Loucy (cell line): ENCODE measurements around the gene IGF1R.

Source experiments
- H2AFZ ChIP-seq: fragments of 200-600 bp; sonication (generic); 2 replicates; pipeline ENCODE4 v1.6.0; 2016; ENCODE audit warnings: antibody characterized with exemption, mild to moderate bottlenecking, low read length, moderate library complexity
- H3F3A ChIP-seq: fragments of 200-600 bp; 2 replicates; pipeline ENCODE4 v1.6.0; 2016; ENCODE audit warnings: antibody characterized with exemption, low read depth, mild to moderate bottlenecking
- H3K27me3 ChIP-seq: fragments of 200-600 bp; sonication (generic); 2 replicates; pipeline ENCODE4 v1.6.1; 2014; ENCODE audit warnings: low read length, mild to moderate bottlenecking; ENCODE audit not compliant: insufficient read depth, poor library complexity, severe bottlenecking
- H3K36me3 ChIP-seq: fragments of 200-600 bp; sonication (generic); 2 replicates; pipeline ENCODE4 v1.6.1; 2016; ENCODE audit warnings: low read length; ENCODE audit not compliant: insufficient read depth
- H3K4me1 ChIP-seq: fragments of 200-600 bp; sonication (generic); 2 replicates; pipeline ENCODE4 v1.5.1; 2014; ENCODE audit warnings: low read length, mild to moderate bottlenecking; ENCODE audit not compliant: insufficient read depth, poor library complexity, severe bottlenecking
- H3K4me2 ChIP-seq: fragments of 200-600 bp; sonication (generic); 2 replicates; pipeline ENCODE4 v1.6.0; 2014; ENCODE audit warnings: antibody characterized with exemption, low read length, low read depth, mild to moderate bottlenecking; ENCODE audit not compliant: poor library complexity, severe bottlenecking
- H3K4me3 ChIP-seq: fragments of 200-600 bp; sonication (generic); 2 replicates; pipeline ENCODE4 v1.5.1; 2014; ENCODE audit warnings: low read length, mild to moderate bottlenecking, mixed read lengths; ENCODE audit not compliant: poor library complexity, severe bottlenecking
- H3K79me2 ChIP-seq: fragments of 200-600 bp; sonication (generic); 2 replicates; pipeline ENCODE4 v1.6.1; 2014; ENCODE audit warnings: low read length; ENCODE audit not compliant: insufficient read depth
- H3K9ac ChIP-seq: fragments of 200-600 bp; sonication (generic); 2 replicates; pipeline ENCODE4 v1.6.0; 2014; ENCODE audit warnings: mild to moderate bottlenecking, low read depth, low read length, moderate library complexity; ENCODE audit not compliant: poor library complexity, severe bottlenecking
- H3K9me2 ChIP-seq: fragments of 200-600 bp; sonication (generic); replicated peaks from 2 replicates; pipeline ENCODE4 v1.6.1; 2016; ENCODE audit warnings: low read depth, low read length, mixed read lengths
- H3K9me3 ChIP-seq: fragments of 200-600 bp; sonication (generic); 2 replicates; pipeline ENCODE4 v1.6.1; 2014; ENCODE audit warnings: mild to moderate bottlenecking, antibody characterized with exemption, low read length, low read depth; ENCODE audit not compliant: insufficient read depth
- H4K20me1 ChIP-seq: fragments of 200-600 bp; sonication (generic); 2 replicates; pipeline ENCODE4 v1.6.0; 2014; ENCODE audit warnings: antibody characterized with exemption, low read length, mild to moderate bottlenecking; ENCODE audit not compliant: insufficient read depth, poor library complexity, severe bottlenecking
- EZH2phosphoT487 ChIP-seq: fragments of 200-600 bp; IDR thresholded peaks from 2 replicates; pipeline ENCODE4 v1.6.1; 2018; ENCODE audit warnings: antibody characterized with exemption, mild to moderate bottlenecking, moderate library complexity, borderline replicate concordance
- TF ChIP-seq, protein P1 (sequence below): fragments of 200-600 bp; sonication (generic); conservative IDR thresholded peaks from 2 replicates; pipeline ENCODE4 v1.5.1; 2014; ENCODE audit warnings: mild to moderate bottlenecking, antibody characterized with exemption, low read length

IGF1R gene

DNA sequence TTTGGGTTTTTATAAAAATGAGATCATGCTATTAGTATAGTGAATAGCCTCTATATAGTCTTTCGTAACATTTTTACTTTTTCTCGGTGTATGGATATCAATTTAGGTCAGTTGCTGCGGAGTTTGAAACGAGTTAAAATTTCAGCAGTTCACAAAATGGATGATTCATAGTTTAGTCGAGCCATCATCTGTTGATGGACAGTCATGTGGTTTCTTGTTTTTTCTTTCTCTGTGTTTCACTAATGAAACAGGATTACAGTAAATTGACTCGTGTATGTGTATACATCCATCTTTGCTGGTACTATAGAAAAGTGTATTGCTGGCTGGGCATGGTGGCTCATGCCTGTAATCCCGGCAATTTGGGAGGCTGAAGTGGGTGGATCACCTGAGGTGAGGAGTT is 106.8 kb downstream of the IGF1R start:
- no peak overlapping the region for H2AFZ ChIP-seq
- no peaks in the 10 kb centered on the region for H3K9me2 ChIP-seq
- no peaks in the 10 kb centered on the region for H3F3A ChIP-seq
- TF ChIP-seq EZH2phosphoT487, result no peak
- TF ChIP-seq, protein P1, sequence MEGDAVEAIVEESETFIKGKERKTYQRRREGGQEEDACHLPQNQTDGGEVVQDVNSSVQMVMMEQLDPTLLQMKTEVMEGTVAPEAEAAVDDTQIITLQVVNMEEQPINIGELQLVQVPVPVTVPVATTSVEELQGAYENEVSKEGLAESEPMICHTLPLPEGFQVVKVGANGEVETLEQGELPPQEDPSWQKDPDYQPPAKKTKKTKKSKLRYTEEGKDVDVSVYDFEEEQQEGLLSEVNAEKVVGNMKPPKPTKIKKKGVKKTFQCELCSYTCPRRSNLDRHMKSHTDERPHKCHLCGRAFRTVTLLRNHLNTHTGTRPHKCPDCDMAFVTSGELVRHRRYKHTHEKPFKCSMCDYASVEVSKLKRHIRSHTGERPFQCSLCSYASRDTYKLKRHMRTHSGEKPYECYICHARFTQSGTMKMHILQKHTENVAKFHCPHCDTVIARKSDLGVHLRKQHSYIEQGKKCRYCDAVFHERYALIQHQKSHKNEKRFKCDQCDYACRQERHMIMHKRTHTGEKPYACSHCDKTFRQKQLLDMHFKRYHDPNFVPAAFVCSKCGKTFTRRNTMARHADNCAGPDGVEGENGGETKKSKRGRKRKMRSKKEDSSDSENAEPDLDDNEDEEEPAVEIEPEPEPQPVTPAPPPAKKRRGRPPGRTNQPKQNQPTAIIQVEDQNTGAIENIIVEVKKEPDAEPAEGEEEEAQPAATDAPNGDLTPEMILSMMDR, result no peak
- H3K4me2 ChIP-seq, result no peak overlapping the region
- no peaks in the 10 kb centered on the region for H3K9me3 ChIP-seq
- H3K27me3 ChIP-seq, result no peaks in the 10 kb centered on the region
- H4K20me1 ChIP-seq, result no peaks in the 10 kb centered on the region
- no peaks in the 10 kb centered on the region for H3K36me3 ChIP-seq
- no peaks in the 10 kb centered on the region for H3K4me1 ChIP-seq
- H3K9ac ChIP-seq, result no peak overlapping the region
- no peak overlapping the region for H3K4me3 ChIP-seq
- H3K79me2 ChIP-seq, result peaks cover 95% of the 10 kb centered on the region

DNA sequence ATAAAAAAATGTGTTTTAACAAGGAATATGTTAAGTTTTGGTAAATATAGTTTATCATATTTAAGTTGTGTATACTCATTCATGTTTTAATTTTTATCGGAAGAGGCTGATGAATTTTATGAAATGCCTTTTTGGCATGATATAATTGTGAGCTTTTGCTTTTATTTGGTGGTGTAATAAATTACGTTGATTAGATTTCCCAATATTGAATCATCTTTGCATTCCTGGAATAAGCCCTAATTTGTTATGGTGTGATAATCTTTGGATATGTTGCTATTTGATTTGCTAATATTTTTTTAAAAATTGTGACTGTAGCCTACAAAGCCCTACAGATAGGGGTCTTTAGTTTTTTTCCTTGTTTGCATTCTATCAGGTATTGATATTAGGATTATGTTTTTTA is 107.4 kb downstream of the IGF1R start:
- H3K9me2 ChIP-seq, result no peaks in the 10 kb centered on the region
- no peak overlapping the region for H3K4me2 ChIP-seq
- H3K4me3 ChIP-seq, result no peak overlapping the region
- no peak for TF ChIP-seq EZH2phosphoT487
- TF ChIP-seq, protein P1, result no peak
- H3K27me3 ChIP-seq, result no peaks in the 10 kb centered on the region
- H3K36me3 ChIP-seq, result no peaks in the 10 kb centered on the region
- no peaks in the 10 kb centered on the region for H3K9me3 ChIP-seq
- no peaks in the 10 kb centered on the region for H4K20me1 ChIP-seq
- H3K9ac ChIP-seq, result no peak overlapping the region
- H3K79me2 ChIP-seq, result peaks cover 95% of the 10 kb centered on the region
- H2AFZ ChIP-seq, result no peak overlapping the region
- H3F3A ChIP-seq, result no peaks in the 10 kb centered on the region
- H3K4me1 ChIP-seq, result no peaks in the 10 kb centered on the region

DNA sequence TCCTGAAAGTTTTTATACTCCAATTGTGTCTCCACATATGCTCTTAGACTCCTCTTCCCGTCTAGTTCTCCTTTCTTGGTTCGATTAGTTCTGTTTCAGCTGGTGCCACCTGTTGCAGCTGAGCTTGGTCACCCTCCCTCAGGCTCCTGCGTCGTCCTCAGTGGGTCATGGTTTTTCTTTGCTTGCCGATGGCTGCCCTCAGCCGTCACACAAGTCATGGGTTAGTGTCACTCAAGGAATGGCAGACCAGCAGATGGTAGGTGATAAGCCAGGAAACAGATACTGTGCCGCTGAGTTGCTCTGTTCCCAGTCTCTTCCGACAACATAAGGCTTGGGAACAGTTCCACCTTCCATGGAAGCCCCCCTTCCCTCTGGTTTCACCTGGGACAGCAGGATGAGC is 109.9 kb downstream of the IGF1R start:
- Histone ChIP-seq H3F3A (no peaks in the 10 kb centered on the region), H2AFZ (no peak overlapping the region), H3K9ac (no peak overlapping the region), H3K36me3 (no peaks in the 10 kb centered on the region), H3K4me2 (no peak overlapping the region), H3K79me2 (peaks cover 84% of the 10 kb centered on the region), H3K9me2 (no peaks in the 10 kb centered on the region), H4K20me1 (no peaks in the 10 kb centered on the region), H3K4me1 (peaks cover 2% of the 10 kb centered on the region), H3K4me3 (no peak overlapping the region), H3K27me3 (no peaks in the 10 kb centered on the region), H3K9me3 (no peaks in the 10 kb centered on the region)
- TF ChIP-seq EZH2phosphoT487, result no peak
- TF ChIP-seq, protein P1, result no peak
